Activated CD8-positive, alpha-beta T cell treated with anti-CD3 and anti-CD28 coated beads for 36 hours (primary cell): Measurements from ENCODE around the gene SMCO1. TPM values are rescaled to one million over a fixed set of nuclear protein-coding genes. Genes with fewer than 3 reads are reported as not detected.
"Not testable (repeated sequence)": the region's sequence is repeated elsewhere in the genome, so short reads cannot be mapped to it uniquely, and the experiment has no call there.

ENCODE experiments used
- ATAC-seq: fragments of 200-7000 bp; cut with Tn5 transposase; one replicate; pipeline ENCODE4 v1.10.0; 2021; ENCODE audit warnings: mild to moderate bottlenecking, moderate library complexity
- CTCF ChIA-PET: fragments of 350-600 bp; sonication (Branson Sonifier 250); formaldehyde crosslinking; loops from one replicate; lab custom pipeline; 2021; ENCODE audit warnings: antibody characterized with exemption; lab: Charles Lee
- POLR2A ChIA-PET: fragments of 350-600 bp; sonication (Branson Sonifier 250); formaldehyde crosslinking; loops from one replicate; lab custom pipeline; 2021; ENCODE audit warnings: antibody characterized with exemption; lab: Charles Lee
- DNase-seq: peaks from one replicate; pipeline ENCODE4 v3.0.0-alpha.2; 2020
- H3K27ac Mint-ChIP-seq: one replicate; pipeline ENCODE4 v1.8.0; 2021; ENCODE audit warnings: mild to moderate bottlenecking, mixed read lengths
- H3K27me3 Mint-ChIP-seq: one replicate; pipeline ENCODE4 v1.8.0; 2021; ENCODE audit warnings: mixed read lengths
- H3K36me3 Mint-ChIP-seq: one replicate; pipeline ENCODE4 v1.8.0; 2021; ENCODE audit warnings: low read depth, mixed read lengths
- H3K4me1 Mint-ChIP-seq: one replicate; pipeline ENCODE4 v1.8.0; 2021; ENCODE audit warnings: low read depth, mixed read lengths
- H3K4me3 Mint-ChIP-seq: one replicate; pipeline ENCODE4 v1.8.0; 2021; ENCODE audit warnings: mild to moderate bottlenecking, moderate library complexity, mixed read lengths
- H3K9me3 Mint-ChIP-seq: one replicate; pipeline ENCODE4 v1.8.0; 2021; ENCODE audit warnings: mixed read lengths
- CTCF ChIP-seq: fragments of 200-600 bp; IDR thresholded peaks from one replicate; pipeline ENCODE4 v1.8.0; 2022; ENCODE audit warnings: antibody characterized with exemption, mild to moderate bottlenecking
- intact Hi-C: fragments of 100-400 bp; cut with micrococcal nuclease; formaldehyde crosslinking; loops from one replicate; pipeline ENCODE4 v1.10.0; 2022
- total RNA-seq, 2 experiments: library from RNA; stranded (reverse); gene quantifications; one replicate each; pipeline ENCODE4 v1.2.3, GENCODE V29; 2021

SMCO1 gene
- total RNA-seq, 2 experiments from 2014 or later, result not detected

- no peak for TF ChIP-seq CTCF
- Mint-ChIP-seq H3K36me3 (peaks cover 10% of the 10 kb centered on the region), H3K4me3 (no peak overlapping the region), H3K27me3 (peaks cover 6% of the 10 kb centered on the region), H3K4me1 (peaks cover 6% of the 10 kb centered on the region), H3K9me3 (peaks cover 24% of the 10 kb centered on the region), H3K27ac (no peak overlapping the region)
- CTCF ChIA-PET, result interaction anchor here (0.6 to 5.9 kb wide), 6 partner anchors 13 to 271 kb away, joined by 3 to 50 read pairs (median 8); no protein-coding TSS in a partner anchor
- ATAC-seq (no peak), DNase-seq (no peak)
- intact Hi-C loops, result no loop called here
- POLR2A ChIA-PET, result interaction anchor here (0.7 kb wide), 1 partner anchor 24 kb away, joined by 4 read pairs; no protein-coding TSS in a partner anchor
Measured at GRCh38 chr3:196525141-196525540, 10.0 kb upstream of the SMCO1 start.

DNA sequence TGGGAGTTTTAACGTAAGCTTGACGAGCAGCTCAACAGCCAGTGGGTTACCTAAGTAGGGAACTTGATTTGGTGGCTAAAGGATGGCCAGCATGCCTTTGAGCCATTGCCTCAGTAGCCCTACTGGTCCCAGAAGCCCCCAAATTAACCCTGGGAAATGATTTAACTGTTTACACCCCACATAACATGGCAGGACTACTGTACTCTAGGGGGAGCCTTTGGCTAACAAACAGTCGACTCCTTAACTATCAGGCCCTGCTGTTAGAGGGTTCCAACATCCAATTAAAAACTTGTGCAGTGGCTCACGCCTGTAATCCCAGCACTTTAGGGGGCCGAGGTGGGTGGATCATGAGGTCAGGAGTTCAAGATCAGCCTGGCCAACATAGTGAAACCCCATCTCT, 9.4 kb upstream of the SMCO1 start:
- Mint-ChIP-seq H3K36me3 (peaks cover 12% of the 10 kb centered on the region), H3K9me3 (peaks cover 28% of the 10 kb centered on the region), H3K27ac (no peak overlapping the region), H3K4me3 (no peak overlapping the region), H3K4me1 (peaks cover 6% of the 10 kb centered on the region), H3K27me3 (peaks cover 6% of the 10 kb centered on the region)
- no peak for ATAC-seq
- intact Hi-C loops, result no loop called here
- DNase-seq, result no peak
- no peak for TF ChIP-seq CTCF
- ChIA-PET POLR2A (no interaction called here), CTCF (interaction anchor here (1.2 to 5.9 kb wide), 9 partner anchors 11 to 318 kb away, joined by 3 to 50 read pairs (median 11); partner anchors contain the start of gene RNF168)

DNA sequence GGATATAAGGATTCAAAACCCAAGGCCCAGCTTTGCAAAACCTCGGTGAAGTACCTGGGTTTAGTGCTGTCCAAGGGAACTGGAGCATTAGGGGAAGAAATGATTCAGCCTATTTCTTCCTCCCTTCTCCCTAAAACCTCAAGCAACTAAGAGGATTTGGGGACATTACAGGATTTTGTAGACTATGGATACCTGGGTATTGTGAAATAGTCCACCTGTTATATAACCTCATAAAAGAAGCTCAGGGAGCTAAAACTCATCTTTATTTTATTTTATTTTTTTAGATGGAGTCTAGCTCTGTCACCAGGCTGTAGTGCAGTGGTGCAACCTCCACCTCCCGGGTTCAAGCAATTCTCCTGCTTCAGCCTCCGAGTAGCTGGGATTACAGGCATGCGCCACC, 8.7 kb upstream of the SMCO1 start:
- no peak overlapping the region for H3K27ac Mint-ChIP-seq
- ATAC-seq (no peak), DNase-seq (no peak)
- peaks cover 4% of the 10 kb centered on the region for H3K4me1 Mint-ChIP-seq
- POLR2A ChIA-PET, result interaction anchor here (0.9 kb wide), 1 partner anchor 21 kb away, joined by 3 read pairs; the partner anchor contains the start of gene RNF168
- H3K4me3 Mint-ChIP-seq, result no peak overlapping the region
- H3K36me3 Mint-ChIP-seq, result peaks cover 16% of the 10 kb centered on the region
- H3K9me3 Mint-ChIP-seq, result peaks cover 35% of the 10 kb centered on the region
- CTCF ChIA-PET, result interaction anchor here (1.2 to 5.9 kb wide), 14 partner anchors 10 to 317 kb away, joined by 3 to 50 read pairs (median 8); partner anchors contain the start of gene RNF168
- no peak for TF ChIP-seq CTCF
- peaks cover 6% of the 10 kb centered on the region for H3K27me3 Mint-ChIP-seq
- intact Hi-C loops, result no loop called here

GRCh38 chr3:196521291-196521690, 6.1 kb upstream of the SMCO1 start:
- H3K4me1 Mint-ChIP-seq, H3K27me3 Mint-ChIP-seq, H3K27ac Mint-ChIP-seq, DNase-seq, ATAC-seq, H3K4me3 Mint-ChIP-seq, intact Hi-C loops, POLR2A ChIA-PET: not testable (repeated sequence)
- Mint-ChIP-seq H3K36me3 (peaks cover 15% of the 10 kb centered on the region), H3K9me3 (peaks cover 41% of the 10 kb centered on the region)
- CTCF ChIA-PET, result interaction anchor here (1.1 to 5.9 kb wide), 13 partner anchors 7 to 324 kb away, joined by 3 to 50 read pairs (median 9); partner anchors contain the start of gene RNF168

GRCh38 chr3:196519718-196520082, 4.6 kb upstream of the SMCO1 start:
- no peak for ATAC-seq
- peaks cover 48% of the 10 kb centered on the region for H3K9me3 Mint-ChIP-seq
- H3K36me3 Mint-ChIP-seq, result peaks cover 15% of the 10 kb centered on the region

More at GRCh38 chr3:196519718-196520082, 4.6 kb upstream of the SMCO1 start:
- peak; percentile 41 for DNase-seq
- POLR2A ChIA-PET, result interaction anchor here (1.0 kb wide), 1 partner anchor 13 kb away, joined by 4 read pairs; no protein-coding TSS in a partner anchor
- Mint-ChIP-seq H3K27me3 (no peaks in the 10 kb centered on the region), H3K4me3 (no peak overlapping the region), H3K4me1 (no peaks in the 10 kb centered on the region), H3K27ac (no peak overlapping the region)
- CTCF ChIA-PET, result interaction anchor here (0.5 to 5.9 kb wide), 12 partner anchors 8 to 441 kb away, joined by 3 to 50 read pairs (median 4); no protein-coding TSS in a partner anchor
- intact Hi-C loops, result loop anchor here (5.0 kb wide), 1 partner anchor 267 kb away; no protein-coding TSS in a partner anchor
- no peak for TF ChIP-seq CTCF
